Activated T-cell treated with anti-CD3 and anti-CD28 coated beads for 24 hours (primary cell): ENCODE measurements around the gene PCYT2.
"Not testable (repeated sequence)": the region's sequence is repeated elsewhere in the genome, so short reads cannot be mapped to it uniquely, and the experiment has no call there.

Experiments used
- DNase-seq: peaks from one replicate; pipeline ENCODE4 v3.0.0-alpha.2; 2020; ENCODE audit warnings: low read depth

PCYT2 gene

GRCh38 chr17:81911277-81911961 lies at the start of gene PCYT2:
TSS of gene PCYT2 (minus strand) at chr17:81911399. CDS start at chr17:81911355, 44 bp downstream.
- DNase-seq = peak; percentile 89

- no peak for DNase-seq
These were observed 49.1 kb upstream of the PCYT2 start for GRCh38 chr17:81960130-81960958.

DNA sequence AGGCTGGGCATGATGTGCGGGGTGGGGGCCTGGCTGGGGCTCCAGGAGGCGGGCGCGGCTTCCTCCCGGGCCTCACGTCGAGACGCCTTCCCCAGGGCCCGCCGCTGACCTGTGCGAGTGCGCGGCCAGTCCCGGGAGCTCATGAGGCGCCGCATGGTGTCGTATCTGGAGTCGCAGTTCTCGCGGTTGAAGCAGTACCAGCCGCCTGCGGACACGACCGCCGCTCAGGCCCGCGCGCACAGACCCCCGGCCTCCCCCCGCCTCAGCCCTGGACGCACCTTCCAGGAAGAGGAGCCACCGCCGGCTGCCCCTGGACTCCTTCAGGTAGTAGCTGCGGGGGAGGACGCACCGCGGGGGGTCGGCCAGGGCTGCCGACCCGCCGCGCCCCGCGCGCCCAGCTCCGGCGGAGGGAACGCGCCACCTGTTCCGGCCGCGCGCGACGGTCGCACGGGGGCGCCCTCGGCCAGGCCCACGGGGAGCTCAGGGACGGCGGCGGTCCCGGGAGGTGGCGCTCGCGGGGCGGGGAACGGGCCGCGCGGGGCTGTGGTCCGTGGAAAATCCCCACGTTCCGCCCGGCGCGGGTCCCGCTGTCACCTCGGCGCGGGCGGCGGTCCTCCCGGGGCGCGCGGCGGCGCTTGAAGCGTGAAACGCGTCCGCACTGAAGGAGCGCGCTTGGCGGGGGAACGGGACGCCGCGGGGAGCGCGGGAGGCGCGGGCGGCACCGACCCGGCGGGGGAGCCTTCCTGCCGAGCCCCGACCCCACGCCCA lies 48.3 kb upstream of the PCYT2 start:
- peak; percentile 68 for DNase-seq

GRCh38 chr17:81958633-81959342 lies 47.6 kb upstream of the PCYT2 start:
- DNase-seq = no peak

GRCh38 chr17:81957691-81958432 lies 46.7 kb upstream of the PCYT2 start:
- DNase-seq = no peak

DNA sequence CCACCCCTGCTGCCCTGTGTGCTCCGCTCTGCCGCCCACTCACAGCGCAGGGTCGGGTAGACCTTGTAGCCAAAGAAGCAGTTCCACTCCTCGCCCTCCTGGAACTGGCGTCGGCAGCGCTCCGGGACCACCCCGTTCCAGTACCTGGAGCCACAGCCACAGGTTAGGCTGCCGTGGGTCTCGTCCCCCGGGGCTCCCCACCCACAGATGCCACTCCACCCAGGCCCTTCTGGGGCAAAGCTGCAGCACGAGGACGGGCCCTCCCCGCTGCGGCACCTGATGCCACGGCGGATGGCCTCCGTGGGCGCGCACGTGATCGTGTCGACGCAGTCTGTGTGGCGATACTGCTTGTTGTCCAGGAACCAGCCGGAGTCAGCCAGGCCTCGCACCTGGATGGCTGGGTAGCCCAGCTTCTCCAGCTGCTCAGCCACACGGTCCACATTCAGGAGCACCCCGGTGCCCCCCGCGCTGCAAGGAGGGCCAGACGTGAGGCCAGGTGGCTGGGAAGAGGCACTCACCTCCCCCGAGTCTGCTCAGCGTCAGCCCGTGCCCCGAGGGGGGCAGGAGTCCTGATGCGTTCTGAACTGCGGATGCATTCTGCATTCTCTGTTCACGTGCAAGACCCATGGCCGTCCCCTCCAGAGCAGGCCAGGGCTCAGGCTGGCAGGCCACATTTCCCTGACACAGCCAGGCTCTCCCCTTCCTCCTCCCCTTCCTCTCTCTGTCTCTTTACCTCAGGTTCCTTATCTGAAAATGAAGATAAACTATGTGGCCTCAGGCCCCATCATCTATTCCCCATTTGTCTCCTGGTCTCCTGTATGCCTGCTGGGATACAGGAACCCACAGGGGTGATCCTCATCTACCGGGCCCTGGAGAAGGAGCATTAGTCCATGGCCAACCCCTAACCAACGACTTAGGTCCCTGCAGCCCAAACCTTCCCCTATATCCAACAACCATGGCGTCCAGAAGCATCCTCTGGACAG lies 45.7 kb upstream of the PCYT2 start:
- no peak for DNase-seq

- DNase-seq = no peak
These were observed 44.8 kb upstream of the PCYT2 start for GRCh38 chr17:81955756-81956544.

DNA sequence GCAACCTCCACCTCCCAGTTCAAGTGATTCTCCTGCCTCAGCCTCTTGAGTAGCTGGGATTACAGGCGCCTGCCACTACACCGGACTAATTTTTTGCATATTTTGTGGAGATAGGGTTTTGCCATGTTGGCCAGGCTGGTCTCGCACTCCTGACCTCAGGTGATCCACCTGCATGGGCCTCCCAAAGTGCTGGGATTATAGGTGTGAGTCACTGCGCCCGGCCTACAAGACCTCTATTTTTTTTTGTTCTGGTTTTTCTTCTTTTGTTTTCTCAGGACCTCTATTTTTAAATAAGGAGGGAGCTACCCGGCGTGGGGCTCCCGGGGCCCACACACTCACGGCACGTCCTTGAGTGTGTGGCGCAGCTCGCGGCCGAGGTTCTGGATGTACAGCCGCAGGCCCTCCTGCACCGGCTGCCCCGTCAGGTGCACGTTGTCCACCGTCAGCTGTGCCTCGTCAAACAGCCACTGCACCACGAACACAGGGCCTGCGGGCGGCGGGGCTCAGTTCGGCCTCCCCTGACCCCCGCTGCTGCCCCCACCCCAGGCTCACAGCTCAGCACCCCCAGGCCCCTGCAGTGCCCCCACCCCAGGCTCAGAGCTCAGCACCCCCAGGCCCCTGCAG lies 44.0 kb upstream of the PCYT2 start:
- DNase-seq = no peak

GRCh38 chr17:81954131-81955057 lies 43.2 kb upstream of the PCYT2 start:
- no peak for DNase-seq

GRCh38 chr17:81953443-81953842 lies 42.2 kb upstream of the PCYT2 start:
- DNase-seq = not testable (repeated sequence)

- DNase-seq = no peak
These were observed 41.6 kb upstream of the PCYT2 start for GRCh38 chr17:81952792-81953228.

DNA sequence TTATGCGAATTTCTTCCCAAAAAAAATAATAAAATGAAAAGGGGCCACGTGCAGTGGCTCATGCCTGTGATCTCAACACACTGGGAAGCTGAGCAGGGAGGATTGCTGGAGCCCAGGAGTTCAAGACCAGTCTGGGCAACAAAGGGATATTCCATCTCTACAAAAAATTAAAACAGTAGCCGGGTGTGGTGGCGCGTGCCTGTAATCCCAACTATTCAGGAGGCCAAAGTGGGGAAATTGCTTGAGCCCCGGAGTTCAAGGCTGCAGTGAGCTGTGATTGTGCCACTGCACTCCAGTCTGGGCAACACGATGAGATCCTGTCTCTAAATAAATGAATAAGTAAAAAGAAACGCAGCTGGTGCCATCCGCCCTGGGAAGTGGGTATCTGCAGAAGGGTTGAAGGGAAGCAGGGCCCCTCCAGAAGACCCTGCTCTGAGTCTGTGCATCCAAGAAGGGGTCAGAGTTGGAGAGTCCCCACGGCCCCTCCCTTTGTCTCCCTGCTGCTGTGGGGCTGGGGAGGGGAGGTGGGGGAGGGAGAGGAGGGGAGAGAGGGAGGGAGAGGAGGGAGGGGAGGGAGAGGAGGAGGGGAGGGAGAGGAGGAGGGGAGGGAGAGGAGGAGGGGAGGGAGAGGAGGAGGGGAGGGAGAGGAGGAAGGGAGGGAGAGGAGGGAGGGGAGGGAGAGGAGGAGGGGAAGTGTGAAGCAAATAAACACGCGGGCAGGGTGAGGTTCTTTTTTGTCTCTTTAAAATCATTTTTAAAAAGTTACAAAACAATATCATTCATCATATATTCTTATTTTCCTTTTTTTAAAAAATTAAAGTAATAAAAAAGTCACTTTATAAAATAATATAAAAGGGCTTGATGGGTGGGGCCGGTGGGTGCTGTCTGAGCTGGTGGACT lies 40.8 kb upstream of the PCYT2 start:
- DNase-seq = no peak

DNA sequence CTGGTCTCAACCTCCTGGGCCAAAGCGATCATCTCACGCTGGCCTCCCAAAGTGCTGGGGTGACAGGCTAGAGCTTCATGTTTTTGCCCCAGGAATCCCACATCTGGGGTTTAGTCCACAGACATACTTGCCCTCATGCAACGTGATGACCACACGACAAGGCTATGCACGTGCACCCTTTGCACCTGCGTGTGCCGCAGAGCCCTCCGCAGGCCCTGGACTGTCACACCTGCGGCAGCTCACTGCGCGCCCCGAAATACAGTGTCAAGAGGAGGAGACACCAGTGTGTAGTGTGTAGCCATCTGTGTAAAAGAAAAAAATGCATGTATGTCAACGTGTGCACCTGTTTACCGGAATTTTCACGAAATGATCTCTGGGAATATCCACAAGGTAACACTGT lies 39.3 kb upstream of the PCYT2 start:
- no peak for DNase-seq

- no peak for DNase-seq
These were observed 37.6 kb upstream of the PCYT2 start for GRCh38 chr17:81948635-81949378.

- no peak for DNase-seq
These were observed 36.0 kb upstream of the PCYT2 start, which contains the start of gene MYADML2 for GRCh38 chr17:81947189-81947588. TSS of gene MYADML2 (minus strand) at chr17:81947233. CDS start at chr17:81941741, 5,492 bp downstream.

DNA sequence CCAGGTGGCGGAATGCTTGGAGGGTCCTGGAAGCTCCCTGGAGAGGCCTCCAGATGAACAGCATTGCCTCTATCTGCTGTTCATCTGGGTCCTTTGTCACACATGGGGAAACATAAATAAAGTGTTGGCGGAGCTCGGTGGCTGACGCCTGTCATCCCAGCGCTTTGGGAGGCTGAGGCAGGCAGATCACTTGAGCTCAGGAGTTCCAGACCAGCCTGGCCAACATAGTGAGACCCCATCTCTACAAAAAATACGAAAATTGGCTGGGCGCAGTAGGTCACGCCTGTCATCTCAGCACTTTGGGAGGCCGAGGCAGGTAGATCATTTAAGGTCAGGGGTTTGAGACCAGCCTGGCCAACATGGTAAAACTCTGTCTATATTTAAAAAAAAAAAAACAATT lies 33.7 kb upstream of the PCYT2 start:
- DNase-seq = no peak
